GM20431 (cell line): ENCODE data around the gene PCGF2.

ENCODE experiments used
- in situ Hi-C: fragments of 300-500 bp; cut with MseI, MboI; formaldehyde crosslinking; loops from one replicate; pipeline ENCODE4 v1.15.0; 2020; ENCODE audit warnings: low sequenced_read_pairs; ENCODE audit not compliant: unreplicated experiment

The PCGF2 gene

GRCh38 chr17:38704606-38705522, 43.3 kb downstream of the PCGF2 start, which contains the start of gene MLLT6:
Gene MLLT6 (plus strand): TSS chr17:38705273. CDS start chr17:38705633, 360 bp downstream.
- in situ Hi-C loops = no loop called here

DNA sequence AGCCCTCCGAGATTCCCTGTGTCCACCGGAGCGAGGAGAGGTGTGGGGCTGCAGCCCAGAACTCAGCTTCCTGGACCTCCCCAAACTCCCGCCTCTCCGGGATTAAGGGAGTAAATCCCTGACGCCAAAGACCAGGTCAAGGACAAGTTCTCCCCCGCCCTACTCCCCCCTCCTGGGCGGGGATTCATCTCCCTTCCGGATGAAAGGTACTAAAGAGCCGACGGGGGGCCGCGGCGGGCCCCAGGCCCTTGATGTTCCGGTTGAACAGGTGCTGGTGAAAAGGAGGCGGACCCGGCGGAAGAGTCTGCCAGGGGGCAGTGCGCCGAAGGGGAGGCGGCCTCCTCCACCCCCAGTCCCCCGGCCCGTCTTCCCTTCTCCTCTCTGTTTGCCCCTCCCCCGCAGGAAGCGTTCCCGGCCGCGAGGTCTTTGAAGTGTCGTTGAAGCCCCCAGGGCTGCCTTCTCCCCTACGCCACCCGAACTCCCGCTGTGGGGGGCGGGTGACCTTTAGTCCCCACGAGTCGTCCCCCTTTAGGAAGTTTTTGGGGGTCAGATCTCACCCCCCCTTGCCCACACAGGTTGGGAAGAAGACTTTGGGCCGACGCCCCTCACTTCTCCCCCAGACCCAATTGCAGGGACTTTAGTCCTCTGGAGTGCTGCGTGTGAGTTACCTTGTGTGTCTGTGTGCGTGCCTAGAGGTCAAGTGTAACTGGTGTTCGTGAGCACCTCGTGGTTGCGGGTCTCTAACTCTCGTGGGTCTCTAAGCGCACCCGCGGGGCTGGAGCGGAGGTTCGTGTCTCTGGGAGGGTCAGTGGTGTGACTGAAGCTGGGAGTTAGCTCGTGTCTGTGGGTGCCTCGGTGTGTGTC, 44.2 kb downstream of the PCGF2 start:
- in situ Hi-C loops = no loop called here

DNA sequence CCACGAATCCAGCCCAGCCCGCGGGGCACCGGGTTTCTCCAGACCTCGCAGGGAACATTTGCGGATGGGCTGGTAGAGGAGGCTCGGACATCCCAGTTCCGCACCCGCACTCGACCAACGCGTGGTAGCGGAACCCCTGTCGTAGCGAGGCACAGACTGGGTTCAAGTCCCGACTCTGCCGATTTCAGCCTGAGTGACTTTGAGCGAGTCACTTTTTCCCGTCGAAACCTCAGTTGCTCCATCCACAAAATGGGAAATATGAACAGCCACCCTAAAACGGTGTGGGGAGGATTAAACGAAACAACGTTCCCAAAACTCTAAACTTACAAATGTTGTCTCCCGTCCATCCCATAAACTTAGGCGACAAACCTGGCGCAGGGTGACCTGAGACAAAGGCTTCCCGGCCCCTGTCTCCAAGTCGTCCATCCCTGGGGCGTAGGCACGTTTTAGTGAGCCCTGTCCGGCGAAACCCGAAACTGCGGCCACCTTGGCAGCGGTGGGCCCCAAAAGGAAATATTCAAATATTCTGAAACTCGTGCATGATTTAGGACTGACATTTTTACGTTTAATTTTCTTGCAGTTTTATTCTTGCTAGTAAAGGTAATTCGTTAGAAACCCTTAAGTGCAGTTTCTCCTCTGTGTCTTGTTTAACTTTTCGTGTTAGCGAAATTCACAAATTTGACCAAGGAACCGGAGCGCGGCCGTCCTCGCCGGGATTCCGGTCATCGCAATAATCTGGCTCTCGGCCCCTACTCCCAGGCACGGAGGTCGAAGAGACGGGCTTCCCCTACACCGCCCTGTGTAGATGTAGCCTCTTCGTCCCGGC, 45.0 kb downstream of the PCGF2 start:
- in situ Hi-C loops = no loop called here

GRCh38 chr17:38702166-38702915, 45.8 kb downstream of the PCGF2 start:
- in situ Hi-C loops = no loop called here

DNA sequence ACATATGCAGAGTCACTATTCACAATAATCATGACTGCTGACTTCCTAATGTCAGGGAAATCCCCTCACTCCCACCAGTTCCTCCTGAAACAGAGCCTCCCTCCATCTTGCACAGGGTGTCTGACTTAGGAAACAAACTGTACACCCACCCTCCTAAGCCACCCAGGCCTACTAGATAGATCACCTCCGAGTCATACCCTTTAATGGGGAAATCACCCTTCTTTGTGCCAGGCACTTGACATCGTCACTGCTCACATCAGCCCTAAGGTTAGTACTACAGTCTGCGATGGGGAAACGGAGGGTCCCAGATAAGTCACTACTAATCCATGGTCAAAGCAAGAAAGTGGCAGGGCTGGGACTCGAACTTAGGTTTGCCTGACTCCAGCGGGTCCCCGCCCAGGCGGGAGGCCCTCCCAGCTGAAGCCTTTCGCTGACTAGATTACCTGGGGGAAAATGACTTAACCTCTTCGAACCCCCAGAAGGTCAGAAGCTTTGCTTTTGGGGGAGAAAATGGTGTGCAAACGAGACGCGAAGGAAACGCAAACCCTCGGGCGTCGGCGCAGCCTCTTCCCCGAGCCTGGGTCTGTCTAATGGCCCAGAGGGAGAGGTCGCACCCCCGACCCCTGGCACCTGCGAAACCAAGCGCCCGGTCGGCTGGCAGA, 46.5 kb downstream of the PCGF2 start:
- in situ Hi-C loops = no loop called here

DNA sequence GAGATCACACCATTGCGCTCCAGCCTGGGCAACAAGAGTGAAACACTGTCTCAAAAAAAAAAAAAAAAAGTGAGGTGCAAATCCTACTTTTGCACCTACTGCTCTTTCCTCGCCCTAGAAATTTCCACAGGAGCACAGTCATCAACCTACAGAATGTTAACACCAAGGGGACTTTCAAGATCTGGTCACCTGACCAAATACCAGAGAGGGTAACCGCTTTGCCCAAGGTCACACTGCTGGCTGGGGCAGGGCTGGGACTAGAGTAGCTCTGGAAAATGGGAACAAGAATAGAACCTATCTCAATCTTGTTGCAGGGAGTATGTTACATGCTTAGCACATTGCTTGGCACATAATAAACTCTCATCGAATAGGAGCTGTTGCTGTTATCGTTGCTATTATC, 49.4 kb downstream of the PCGF2 start:
- in situ Hi-C loops = no loop called here

DNA sequence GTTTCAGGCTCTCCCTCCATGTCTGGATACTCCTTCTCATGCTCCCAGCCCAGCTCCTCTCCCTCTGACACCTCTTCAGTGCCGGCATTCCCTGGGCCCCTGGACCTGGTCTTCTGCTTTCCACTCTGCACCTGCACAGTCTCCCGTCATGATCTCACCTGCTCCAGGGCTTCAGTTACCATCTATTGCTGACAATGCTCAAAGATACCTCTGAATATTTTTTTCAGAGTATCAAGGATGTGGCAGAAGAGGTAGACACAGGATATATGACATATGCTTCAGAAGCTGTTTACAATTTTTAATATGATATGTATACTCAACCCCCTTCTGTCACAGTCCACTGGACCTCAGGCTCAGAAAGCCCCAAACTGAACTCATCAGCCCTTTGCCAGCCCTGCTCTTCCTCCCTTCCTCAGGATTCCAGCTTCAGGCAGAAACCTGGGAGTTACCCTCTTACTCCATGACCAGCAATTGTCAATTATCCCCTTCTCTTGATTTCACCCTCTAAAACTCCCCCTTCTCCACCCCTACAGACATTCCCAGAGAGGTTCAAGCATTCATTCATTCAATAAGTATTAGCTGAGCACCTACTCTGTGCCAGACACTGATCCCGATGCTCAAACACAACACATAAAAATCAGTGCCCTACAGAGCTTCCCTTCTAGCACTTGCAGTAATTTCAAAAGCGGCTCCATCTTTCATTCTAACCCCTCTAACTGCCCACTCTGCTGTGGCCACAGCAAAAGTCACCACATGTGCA, 50.9 kb downstream of the PCGF2 start:
- in situ Hi-C loops = no loop called here

DNA sequence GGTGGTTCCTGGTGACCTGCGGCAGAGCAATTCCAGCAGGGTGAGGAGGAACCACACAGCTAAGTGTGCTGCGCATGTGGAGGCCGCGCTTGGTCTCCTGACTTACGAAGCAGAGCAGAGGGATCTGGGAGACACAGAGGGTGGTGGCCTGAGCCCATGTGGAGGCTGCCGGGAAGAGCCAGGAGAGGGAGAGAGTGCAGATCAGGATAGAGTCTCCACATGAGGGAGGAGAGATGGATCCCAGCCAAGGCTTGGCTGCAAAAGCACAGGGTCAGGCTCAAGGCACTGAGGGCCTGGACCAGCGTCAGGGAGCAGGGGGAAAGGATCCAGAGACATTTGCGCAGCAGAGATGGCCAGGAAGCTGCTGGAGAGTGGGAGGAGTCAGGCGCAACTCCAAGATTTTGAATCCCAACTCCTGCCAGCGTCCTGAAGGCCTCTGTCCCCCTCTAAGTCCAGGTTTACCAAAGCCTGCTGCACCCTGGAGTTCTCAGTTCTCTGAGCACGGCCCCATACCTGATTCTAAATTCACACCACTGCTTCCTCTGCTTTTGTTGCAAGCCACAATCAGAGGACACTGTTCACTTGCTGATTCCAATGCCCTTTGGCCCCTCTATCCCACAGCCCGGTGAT, 54.3 kb downstream of the PCGF2 start:
- in situ Hi-C loops = no loop called here

GRCh38 chr17:38691154-38691553, 57.0 kb downstream of the PCGF2 start:
- in situ Hi-C loops = no loop called here

DNA sequence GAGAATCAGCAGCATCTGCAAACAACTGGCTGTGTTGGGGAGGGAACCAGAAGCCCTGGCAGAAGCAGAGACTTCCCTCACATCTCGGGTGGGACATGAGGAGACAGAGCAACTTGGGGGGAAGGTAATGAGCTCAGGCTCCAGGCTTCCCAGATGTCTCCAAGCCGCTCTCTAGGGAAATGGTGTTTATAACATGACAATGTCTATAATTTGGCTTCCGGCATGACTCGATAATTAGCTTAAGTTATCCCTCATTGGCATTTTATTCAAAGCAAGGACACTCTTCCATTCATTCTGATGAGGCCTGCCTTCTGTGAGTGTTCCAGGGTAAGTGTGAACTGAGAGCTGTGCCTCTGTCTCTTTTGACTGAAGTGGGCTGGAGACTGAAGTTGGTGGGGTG, 57.8 kb downstream of the PCGF2 start:
- in situ Hi-C loops = no loop called here

DNA sequence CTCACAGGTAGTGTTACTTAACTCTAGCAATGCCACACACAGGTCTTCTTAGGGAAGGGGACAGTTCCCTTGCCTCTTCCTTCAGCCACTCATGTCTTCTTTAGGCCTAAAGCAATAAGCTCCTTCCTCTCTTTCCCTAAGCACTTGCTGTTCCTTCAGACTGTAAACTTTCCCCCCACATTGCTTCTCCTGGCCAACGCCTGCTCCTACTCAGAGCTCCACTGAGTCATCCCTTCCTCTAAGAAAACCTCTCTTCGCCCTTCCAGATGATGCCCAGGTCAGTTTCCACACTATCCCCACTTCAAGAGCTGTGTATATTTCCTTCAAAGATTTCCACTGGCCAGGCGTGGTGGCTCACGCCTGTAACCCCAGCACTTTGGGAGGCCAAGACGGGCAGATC, 60.9 kb downstream of the PCGF2 start:
- in situ Hi-C loops = loop anchor here (10.0 kb wide), 1 partner anchor 48 kb away; the partner anchor contains the start of gene CISD3

DNA sequence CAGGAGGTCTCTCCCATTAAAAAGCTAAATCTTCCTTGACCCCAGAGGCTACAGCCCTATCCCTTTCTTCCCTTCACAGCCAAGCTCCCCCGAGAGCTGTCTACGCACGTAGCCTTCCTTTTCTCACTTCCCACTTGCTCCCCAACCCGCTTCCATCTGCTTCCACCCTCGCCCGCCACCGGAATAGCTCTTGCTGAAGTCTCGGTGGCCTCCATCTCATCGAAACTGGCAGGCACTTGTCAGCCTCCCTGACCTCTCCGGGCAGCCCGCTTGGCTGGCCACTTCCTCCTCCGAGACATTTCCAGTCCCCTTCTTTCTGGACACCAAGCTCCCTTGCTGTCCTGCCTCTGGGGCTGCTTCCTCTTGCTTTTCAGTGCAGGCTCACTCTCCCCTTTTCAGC, 62.6 kb downstream of the PCGF2 start:
- in situ Hi-C loops = loop anchor here (10.0 kb wide), 1 partner anchor 49 kb away; the partner anchor contains the start of gene CISD3
